Activated effector memory CD4-positive, alpha-beta T cell treated with anti-CD3 and anti-CD28 coated beads, Interleukin-2, amount 50 U/mL, for 16 hours (primary cell): ENCODE data around the gene PRLR.
"Not testable (repeated sequence)": the region's sequence is repeated elsewhere in the genome, so short reads cannot be mapped to it uniquely, and the experiment has no call there.

Experiments used
- DNase-seq: peaks from one replicate; pipeline ENCODE4 v3.0.0-alpha.2; 2020

PRLR gene

DNA sequence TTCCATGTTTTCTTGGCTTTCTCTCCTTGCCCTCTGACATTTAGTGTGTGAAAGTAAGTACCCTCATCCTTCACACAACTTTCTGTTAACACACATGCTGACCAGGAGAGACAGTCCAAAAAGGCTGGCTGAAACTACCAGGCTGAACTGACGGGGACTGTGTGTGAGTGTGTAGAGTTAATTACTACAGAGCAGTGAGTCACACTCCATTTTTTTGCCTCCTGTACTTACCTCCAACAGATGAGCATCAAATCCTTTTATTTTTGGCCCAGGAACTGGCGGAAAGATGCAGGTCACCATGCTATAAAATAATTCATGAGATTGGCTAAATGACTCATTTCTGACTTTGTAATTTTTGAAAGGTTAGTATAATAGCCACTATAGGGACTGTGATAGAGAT, 162.3 kb downstream of the PRLR start:
- DNase-seq, result no peak

DNA sequence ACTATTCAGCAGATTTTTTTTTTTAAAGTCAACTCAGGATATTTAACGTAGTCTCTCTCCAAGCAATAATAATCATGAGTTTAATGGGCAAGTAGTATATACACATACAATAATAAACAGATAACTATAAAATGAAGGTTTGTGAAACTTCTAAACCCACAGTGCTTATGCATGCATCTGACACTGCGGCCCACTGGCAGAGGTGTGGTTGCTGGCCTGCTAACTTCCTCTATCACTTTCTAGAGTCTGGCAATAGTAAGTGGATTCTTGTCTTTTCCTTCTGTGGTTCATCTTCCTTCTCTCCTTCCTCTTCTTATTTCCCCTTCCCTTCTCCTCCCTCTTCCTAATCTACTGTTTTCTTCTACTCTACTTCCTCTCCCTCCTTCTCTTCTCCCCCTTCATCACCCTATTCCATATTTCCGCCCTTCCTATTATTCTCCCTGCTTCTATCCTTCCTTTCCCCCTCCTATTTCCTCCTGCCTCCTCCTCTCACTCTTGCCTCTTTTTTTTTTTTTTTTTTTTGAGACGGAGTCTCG, 164.0 kb downstream of the PRLR start:
- no peak for DNase-seq

DNA sequence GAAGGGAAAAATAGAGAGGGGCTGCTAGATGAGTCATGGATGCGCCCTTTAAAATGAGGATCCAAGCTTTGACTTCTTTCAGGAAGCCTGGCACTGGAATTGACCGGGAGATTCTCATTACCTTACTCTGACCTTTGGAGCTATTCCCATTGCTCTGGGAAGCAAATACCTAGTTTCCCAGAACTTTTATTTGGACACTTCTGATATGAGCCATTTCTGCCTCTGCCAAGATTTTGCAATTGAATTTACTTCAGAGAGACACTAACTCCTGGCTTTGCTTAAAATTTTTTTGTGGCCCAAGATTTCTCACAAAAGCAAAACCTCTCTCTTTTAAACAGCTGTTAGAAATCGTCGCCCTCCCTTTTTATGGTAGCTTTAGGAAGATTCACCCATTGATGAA, 166.9 kb downstream of the PRLR start:
- DNase-seq, result no peak

DNA sequence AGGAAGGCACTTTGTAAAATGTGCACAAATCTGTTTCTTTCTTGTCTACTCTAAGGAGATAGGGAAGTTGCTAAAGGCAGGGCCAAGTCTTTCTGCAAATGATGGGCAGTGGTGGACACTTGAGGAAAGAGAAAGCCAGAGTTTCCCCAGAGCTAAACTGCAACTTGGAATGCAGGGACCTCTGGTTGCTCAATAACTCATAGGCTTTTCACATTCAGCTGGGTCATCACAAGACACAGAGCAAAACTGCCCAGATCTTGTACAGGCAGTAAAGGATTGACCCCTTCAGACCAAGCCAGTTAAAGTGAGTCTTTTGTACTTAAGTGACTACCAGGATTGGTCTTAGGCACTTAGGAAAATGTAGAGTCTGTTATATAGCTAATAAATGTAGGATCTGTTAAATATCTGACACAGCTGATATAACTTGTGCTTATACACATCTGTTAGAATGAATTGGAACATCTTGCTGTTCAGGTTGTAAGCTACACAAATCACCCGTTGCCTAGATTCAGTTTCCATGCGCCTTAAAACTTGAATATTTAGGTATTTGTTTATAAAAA, 169.0 kb downstream of the PRLR start:
- no peak for DNase-seq

DNA sequence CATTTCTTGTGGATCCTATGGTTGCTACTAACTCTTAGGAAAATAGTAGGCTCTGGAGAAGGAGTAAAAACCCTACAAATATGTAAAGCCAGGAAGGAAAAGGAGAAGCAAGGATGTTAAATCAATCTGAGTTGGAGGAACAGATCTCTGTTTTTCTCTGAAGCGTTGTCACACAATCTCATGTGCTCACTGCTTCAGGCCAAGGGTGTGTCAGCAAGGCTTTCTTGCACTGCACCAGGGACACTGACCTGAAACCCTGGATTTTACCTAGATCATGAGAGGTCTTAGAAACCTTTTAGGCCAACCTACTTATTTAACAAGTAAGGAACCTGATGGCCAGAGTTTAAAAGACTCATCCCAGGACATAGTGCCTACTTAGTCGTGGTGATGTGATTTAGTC, 170.1 kb downstream of the PRLR start:
- DNase-seq, result no peak

DNA sequence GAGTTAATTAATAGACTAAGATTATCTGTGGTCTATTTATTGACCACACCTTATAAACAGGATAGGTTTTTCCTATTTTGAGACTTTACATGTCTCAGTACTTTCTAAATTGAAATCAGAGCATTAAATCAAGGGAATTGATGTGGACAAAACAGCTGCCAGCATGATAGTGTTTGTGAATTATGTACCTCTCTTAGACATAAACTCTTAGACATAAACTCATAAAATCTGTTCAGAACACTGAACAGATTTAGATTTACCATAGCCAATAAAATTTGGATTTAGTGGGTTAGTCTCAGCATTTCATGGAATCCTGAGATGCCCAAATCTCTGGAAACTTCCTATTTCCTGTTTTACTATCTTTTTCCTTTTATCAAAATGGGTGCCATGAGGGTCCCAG, 171.0 kb downstream of the PRLR start:
- no peak for DNase-seq

DNA sequence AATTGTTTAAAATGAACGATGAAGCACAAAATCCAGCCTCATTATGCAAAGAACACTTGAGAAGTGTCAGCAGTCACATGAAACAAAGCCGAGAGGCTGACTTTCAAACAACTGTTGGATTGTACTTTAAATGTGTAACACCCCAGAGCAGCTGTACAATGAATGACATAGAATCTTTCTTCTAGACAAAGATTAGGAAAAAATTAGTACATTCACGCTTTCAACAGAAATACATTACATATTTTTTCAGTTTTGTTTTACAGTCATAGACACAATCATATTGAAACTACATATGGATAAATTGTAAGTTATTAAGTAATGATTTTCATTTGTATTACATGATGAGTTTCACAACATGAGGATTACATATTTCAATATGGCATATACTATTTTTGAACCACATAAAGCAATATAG, 171.9 kb downstream of the PRLR start:
- no peak for DNase-seq

DNA sequence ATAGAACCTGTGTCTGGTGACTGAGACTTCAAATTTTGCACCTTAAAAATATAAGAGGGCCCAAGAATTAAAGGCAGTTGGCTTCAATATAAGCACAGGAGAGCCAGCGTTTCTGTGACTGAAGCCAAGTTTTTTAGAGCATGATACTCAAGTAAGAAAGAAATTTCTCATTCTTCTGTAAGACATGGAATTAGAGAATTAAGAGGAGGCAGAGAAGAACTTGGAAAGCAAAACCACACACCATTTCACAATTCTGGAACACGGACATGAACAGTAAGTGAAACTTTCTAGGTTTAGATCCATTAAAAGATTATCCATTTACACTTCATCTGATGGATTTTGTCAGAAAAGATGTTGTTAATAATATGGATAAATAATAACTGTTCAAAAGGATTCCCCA, 173.6 kb downstream of the PRLR start:
- no peak for DNase-seq

DNA sequence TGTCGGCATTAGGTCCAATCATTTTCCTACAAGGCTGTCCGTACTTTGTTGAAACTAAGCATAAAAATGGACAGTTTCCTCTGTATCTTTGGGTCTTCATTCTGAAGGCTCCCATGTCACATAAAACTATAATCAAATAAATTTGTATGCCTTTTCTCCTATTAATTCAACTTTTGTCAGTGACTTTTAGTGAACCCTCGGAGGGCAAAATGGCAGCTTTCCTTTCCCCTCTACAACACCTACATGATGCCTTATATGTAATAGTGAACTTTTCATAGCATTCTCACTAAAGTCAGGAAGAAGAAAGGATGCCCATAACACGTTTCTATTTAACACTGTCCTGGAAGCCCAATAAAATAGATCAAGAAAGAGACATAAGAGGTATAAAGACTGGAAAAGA, 177.4 kb downstream of the PRLR start:
- no peak for DNase-seq

DNA sequence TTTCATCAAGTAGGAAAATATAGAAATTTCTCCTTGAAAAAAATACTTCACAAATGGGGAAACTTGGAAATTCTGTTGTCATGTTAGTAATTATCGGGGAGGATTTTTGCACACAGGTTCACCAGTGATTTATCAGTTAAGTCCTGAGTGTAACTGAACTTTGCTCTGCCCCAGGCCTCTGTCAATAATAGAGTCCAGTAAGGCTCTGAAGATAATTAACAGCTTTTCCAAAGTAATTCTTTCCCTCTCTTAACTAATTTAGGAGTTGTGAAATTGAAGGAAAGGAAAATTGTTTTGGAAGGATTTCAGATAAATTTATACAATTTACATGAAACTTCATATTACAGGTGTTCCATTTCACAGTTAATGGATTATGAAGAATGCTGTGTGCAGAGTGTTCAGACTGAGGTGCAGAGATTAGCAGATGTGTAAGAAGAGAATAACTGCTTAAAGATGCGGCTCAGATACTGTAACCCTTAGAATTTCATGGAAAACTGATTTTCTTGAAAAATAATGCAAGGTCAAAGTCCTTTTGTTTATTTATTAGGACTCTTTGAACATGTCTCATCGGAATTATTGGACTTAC, 179.7 kb downstream of the PRLR start:
- no peak for DNase-seq

DNA sequence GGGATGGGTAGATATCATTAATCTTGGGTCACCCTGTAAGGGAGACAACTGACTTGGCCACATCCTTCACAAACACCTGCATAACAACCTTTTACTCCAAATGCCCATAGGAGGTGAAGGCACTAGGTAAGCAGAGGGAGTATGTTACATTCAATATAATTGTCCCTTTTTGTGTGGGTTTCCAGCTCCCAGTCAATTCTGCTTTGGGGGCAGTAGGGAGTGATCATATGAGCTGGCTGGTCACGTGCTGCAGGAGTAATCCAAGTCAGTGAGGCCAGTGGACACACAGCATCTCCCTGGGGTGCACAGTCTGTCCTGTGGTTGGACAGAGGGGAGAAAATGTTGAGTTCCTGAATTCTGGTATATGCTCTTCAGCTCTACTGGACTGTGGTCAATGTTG, 181.4 kb downstream of the PRLR start:
- no peak for DNase-seq

DNA sequence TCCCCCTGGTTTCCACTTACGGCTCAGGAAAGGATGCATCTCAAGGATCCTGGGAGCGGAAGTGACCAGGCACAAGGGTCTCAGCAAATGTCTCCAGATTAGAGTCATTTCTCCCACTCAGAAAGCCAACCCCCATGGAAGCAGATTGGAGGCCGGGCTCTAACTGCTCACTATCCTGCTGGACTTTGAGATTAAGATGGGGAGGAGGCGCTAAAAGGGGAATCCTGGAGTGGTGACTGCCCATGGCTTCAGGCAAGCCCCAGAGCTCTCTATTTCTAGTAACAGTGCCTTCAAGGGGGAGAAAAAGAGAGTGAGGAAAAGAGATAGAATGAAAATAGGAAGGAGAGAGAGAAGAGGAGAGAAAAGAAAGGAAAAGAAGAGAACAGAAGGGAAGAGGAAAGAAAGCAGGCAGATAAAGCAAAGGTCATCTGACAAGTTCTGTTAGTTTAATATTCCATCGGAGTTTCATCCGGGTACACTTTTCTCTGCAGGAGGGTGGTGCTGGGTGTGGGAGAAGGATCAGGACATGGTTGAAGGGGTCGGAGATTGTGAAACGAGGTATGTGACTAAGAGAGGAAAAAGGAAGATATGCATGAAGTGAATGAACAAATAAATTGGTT, 182.4 kb downstream of the PRLR start, which contains the start of gene AGXT2:
Gene AGXT2 (minus strand): TSS at position 165 of the 620 bp plus-strand sequence. CDS start 57 bp downstream, at position 108.
- no peak for DNase-seq

DNA sequence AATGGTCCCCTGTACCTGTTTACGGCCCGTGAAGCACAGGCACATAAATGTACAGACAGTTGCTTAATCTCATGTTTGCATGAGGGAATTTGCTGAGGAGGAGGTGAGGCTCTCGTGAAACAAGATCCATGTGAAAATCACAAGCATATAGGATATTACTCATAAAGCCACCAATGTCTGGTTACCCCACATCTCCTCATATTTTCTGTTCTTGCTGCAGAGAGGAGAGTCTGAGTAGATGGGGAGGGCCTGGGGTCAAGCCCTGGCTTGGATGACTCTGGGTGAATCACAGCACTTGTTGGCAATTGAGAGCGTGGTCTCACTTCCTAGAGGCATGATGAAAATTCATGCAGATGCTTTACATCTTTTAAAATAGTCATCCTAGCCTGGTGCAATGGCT, 183.5 kb downstream of the PRLR start:
- no peak for DNase-seq

DNA sequence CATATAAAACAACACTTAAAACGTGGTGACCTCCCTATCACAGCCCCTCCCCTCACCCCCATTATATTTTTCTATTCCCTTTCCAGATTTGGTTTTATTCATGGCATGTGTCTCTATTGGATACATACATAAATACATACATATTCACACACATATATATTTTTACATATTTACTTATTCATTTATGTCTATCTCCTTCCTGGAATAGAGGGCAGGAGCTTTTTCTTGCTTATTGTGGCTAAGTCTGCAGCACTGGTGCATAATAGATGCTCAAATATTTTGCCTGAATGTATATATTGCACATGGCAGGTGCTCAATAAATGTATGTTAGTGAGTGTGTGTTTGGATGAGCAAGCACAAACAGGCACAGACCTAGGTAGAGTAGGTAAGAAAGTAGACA, 185.0 kb downstream of the PRLR start:
- no peak for DNase-seq

DNA sequence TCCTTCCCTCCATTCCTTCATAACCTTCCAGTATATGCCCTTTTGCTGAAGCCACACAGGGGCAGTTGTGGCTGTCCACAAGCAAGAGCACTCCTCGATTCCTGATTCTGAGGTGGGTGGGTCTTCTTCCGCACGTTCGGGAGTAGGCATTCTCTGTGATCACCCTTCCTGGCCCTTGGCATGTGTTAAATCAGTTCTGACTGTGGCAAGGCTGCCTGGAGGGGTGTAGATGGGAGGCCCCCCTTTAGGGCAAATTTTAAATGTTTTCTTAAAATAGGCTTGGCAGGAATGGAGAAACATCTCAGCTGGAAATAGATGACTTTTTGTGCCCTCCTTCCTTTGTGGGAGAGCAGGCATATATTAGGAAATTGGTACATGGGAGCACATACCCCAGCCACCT, 185.6 kb downstream of the PRLR start:
- no peak for DNase-seq

DNA sequence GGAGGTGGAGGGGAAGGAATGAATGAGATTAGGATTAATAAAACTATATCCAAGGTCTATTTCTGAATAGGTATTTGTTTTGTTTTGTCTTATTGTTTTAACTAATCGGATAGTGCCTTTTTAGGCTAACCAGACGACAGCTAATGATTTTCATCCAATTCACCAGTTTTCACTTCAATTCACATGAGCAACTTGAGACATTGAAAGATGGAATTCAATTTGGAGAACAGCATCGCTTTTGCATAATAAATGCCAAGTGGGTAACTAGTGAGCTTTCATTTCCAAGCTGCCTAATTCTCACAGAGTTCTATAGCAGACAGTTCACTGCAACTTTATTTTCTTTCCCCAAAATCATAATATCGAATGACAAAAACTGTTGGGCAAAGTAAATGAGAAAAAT, 187.5 kb downstream of the PRLR start:
- DNase-seq, result no peak

DNA sequence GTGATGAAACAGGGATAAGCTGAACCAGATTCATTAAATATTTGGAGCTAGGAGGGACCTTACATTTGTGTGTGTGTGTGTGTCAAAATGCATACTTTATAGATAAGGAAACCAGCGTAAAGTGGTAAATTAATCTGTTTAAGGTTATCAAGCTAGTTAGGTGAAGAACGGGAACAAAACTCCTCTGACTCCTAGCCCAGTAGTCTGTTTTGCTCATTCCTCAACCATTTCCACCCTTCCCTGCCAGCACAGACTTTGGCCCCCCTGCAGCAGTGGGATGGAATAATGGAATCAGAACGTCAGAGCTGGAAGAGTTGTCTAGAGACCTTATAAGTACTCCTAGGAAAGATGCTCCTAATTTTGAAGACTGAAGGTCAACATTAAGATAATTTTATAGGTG, 189.0 kb downstream of the PRLR start:
- DNase-seq, result no peak

DNA sequence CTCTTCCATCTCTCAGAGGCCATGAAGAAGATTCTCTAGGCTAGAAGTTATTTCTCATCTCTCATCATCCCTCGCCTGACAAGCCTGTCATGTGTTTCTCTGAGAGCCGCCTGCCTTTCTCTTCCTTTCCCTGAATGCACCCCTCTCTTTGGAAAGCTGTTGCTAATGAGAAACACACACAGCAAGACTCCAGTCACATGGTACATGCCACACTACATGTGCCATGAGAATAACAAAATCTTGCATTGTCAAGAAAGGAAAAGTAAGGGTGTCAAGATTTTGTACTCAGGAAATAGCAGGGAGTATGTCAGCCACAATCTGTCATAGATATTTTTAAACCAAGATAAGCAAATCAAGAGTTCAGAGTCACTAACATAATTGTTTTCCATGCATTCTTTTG, 191.4 kb downstream of the PRLR start:
- DNase-seq, result no peak

DNA sequence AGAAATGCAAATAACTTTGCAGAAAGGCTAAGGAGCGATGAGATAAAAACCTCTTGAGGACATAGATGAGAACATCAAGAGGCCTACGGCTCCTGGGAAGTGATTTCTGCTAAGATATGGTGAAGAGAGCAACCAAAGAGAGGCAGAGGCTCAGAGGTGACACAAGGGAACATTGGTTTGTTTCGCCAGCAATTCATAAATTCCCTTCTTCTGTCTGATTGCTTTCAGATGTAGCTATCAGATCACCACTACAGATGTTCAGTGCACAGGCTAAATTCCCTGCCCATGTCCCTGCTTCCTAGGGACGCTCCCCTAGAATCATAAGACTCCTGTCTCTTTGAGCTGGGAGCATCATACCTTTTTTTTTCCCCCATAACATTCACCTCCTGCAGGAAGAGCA, 193.8 kb downstream of the PRLR start:
- no peak for DNase-seq

DNA sequence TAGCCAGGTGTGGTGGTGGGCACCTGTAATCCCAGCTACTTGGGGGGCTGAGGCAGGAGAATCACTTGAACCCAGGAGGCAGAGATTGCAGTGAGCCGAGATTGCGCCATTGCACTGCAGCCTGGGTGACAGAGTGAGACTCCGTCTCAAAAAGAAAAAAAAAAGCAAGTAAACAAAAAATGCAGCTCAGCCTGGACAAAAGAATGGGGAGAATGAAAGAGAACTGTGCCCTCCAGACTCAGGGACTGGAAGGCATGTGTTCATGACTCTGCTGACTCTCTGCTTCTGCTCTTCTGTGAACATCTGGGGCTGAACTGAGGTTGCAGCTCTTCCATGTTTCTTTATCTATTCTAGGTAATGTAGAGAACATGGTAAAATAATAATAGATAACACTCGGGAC, 194.4 kb downstream of the PRLR start:
- not testable (repeated sequence) for DNase-seq

DNA sequence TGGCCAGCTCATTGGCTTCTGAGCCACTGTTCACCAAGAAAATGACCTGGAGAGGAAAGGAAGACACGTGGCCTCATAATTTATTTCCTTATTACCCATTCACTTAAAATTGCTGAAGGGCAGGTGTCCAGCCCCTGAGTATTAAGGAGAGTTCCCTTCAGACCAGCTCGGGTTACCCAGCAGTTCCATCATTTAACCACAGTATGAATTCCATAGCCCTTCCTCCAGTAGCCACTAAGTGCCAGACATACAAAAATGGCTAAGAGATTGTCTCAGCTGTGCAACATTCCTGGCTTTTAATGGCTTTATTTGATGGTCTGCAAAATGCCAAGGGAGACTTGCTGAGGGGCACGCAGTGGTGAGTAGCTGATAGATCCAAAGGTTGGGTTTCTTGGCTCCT, 195.0 kb downstream of the PRLR start:
- no peak for DNase-seq

DNA sequence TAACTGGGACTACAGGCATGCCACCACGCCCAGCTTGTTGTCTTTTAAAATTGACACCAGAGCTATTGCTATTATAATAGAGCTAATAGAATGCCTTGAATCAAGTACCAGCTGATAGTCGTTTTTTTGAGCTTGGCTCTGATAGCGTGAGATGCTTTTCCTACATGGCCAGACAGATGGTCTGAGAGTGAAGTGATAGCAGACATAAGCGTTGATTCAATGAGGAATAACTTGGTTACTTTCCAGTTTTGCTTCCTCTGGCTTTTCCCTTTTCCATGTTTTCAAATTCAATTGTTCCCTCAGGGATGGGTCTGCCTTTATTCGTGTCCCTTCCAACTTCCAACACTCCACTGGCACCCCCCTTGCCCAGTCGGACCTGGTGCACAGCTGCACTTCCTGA, 197.9 kb downstream of the PRLR start:
- no peak for DNase-seq

DNA sequence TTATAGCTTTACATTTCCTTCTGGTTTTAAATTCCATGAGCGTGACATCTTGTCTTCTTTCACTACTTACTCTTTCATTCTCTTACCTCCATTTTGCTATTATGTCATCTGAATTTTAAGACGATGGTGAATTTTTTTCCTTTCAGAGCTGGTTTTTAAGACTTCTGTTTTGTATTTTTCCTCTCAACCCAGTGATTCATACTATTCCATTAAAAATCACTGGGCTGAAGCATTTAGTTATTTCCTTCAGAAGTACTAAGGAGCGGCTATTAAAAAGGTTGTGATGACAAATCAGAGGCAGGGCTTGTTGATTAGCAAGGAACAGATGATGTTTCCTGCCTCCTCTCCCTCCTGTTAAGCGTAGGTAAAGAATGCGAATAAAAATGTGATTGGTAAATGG, 199.0 kb downstream of the PRLR start:
- no peak for DNase-seq

DNA sequence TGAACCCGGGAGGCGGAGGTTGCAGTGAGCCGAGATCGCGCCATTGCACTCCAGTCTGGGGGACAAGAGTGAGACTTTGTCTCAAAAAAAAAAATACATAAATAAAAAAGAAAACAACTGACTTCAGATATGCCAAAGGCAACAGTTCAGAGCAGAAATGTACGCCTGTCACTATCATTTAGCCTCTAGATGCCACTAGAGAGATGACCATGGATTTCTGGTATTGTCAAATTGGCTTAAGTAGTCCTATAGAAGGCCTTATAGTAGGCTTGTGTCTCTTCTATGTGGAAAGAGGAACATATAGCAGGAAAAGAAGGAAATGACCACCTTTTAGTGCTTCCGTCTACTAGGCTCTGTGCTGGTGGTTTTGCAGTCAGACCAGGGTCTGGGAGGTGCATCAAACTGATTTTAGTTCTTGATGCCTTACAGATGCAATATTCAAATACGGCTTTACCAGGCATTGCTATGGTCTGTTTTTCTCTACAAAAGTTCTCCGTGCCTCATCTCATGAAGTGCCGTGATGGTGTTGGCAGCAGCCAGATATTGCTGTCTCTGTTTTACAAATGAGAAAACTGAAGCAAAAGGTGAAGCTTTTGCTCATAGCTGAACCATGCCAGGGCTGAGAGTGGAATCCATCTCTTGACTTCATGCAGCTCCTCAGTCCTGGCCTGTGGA, 199.7 kb downstream of the PRLR start:
- DNase-seq, result no peak
